HG03045 (cell line): ENCODE measurements around the gene MICAL1.

Experiments used
- ATAC-seq: cut with Tn5 transposase; IDR thresholded peaks from one replicate; pipeline ENCODE4 v1.9.1; 2021; ENCODE audit warnings: mild to moderate bottlenecking, moderate library complexity; ENCODE audit not compliant: unreplicated experiment

MICAL1 gene

DNA sequence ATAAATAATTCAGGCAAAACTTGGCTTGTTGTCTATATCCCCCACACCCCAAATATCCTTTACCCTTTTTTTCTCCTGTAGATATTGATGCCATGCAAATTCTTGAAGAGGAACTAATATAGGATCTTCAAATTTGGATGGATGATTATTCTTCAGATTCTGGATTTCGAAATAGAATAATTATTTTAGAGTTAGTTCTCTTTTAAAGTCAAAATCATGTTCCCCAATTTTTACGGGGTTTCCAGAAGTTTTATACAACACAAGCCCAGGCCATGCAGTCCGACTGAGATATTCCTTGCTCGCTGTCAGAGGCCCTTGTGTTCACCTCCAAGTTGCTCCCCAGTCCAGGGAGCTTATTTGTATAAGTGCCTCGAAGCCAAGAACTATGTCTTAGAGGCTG is 19.5 kb downstream of the MICAL1 start:
- ATAC-seq, result no peak

DNA sequence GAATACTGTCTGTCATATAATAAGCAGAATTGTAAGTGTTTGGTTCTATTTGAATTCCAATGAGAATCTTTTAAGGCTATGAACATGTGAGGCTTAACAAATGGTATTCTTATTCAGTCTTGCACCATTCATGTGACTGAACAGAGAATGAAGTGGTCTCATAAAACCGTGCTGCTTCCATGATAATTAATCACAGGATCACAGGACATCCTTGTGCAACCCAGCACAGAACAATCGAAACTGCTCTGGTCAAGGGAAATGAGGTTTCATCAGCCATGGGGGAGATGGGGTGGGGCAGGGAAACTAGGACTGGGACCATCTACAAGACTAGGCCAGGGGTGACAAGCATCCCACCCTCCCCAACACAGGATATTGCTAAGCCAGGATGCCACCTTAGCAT is 21.1 kb downstream of the MICAL1 start:
- ATAC-seq, result no peak

- no peak for ATAC-seq
Measured at GRCh38 chr6:109429496-109429895, 26.1 kb downstream of the MICAL1 start.

DNA sequence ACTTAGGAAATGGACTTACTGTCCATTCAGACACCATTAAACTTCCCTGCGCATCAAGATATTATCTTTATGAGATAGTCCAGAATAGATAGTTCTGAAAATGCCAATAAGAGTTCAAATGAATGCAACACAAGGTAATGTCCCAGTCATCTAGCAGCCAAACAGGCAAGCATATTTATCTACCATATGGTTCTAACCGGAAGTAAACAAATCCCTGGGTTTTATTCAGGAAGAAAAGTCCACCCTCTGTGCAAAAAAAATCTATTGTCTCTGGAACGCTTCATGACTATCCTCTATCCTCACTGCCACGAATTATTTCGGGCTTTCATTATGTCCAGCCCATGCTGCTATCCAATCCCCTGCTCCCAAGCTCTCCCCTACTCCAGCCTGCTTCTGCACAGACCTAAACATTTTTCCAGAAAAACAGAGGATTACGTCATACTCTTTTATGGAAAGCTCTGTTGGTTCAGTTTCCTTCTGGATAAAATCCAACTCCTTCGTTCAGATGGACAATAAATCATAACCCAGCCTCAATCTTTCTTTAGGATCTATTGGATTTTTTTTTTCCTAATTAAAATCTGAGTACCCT is 26.6 kb downstream of the MICAL1 start:
- ATAC-seq, result no peak

DNA sequence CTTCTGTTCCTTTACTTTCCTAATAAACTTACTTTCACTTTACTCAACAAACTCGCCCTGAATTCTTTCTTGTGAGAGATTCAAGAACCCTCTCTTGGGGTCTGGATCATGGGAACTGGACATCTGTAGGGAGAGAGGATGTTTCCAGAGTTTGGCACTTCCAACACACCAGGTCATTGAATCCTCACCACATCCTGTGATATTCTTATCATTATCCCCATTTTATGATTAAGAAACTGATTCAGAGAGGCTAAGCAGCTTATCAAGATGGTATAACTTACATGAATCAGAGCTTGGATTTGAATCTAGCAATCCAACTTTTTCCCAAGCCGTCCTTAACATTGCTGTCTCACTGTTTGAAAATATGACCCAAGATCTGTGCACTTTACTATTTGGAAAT is 30.6 kb downstream of the MICAL1 start:
- ATAC-seq, result no peak

DNA sequence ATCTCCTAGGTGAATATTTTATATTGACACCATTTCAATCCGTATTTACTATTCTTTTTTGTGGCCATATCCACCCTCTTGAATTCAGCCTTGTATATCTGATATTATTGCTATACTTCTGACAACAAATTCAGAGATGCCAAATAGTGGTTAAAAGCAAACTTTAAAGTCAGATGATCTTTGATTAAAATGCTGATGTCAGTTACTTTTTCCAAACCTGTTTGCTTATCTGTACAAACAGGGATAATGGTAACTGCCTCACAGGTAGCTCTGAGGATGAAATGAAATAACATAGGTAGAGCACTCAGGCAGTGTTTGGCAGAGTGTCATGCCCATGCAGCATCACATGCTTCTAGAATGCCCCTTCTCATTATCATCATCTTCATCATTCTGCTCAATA is 34.4 kb downstream of the MICAL1 start:
- ATAC-seq, result no peak

DNA sequence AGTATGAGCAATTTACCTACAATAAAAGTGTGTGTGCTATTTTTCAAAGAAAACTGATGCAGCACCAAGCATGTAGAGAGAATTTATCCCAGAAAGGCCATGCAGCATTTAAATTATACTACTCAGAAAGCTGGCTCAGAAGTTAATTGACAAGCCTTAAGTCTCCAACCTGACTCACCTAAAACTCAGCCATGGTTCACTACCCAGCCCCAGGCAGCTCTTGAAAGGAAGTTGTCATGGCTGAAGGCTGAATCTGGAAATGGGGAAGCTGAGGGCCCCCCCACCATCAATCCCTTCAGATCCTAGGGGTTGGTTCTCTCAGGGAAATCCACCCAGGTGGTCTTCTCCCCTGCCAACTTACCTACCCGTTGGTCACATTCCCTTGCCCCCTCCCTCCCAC is 34.8 kb downstream of the MICAL1 start:
- no peak for ATAC-seq

GRCh38 chr6:109417646-109418045 is 37.9 kb downstream of the MICAL1 start:
- ATAC-seq, result no peak

DNA sequence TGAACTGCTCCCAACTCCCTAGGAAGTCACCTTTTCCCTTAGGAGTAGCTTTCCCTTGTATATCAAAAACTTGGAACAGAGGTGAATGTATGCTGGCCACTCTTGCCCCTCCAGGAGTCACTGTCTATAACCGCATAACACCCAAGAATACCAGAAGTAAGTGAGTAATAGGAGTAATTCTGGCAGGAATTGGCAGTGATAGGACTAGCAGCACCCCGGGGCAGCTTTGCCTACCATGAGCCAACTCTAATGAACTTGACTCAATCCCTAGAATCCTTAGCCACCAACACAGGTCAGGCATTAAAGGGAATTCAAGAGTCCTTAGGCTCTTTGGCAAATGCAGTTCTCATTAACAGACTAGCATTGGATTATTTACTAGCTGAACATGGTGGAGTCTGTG is 44.5 kb downstream of the MICAL1 start:
- no peak for ATAC-seq

DNA sequence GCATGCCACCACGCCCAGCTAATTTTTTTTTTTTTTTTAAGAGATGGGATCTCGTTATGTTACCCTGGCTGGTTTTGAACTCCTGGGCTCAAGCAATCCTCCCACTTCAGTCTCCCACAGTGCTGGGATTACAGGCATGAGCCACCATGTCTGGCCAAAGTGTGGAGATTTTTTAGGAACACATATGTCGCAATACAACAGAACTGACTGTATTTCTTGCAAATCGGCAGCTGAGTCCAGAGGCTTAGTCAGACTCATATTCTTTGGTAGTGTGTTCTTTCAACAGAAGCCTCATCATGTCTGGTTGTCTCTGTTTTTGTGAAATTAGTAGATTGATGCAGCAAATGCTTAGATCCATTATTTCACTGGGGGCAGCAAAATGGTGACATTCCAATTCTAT is 49.4 kb downstream of the MICAL1 start:
- no peak for ATAC-seq

GRCh38 chr6:109397020-109397419 is 58.6 kb downstream of the MICAL1 start:
- no peak for ATAC-seq

DNA sequence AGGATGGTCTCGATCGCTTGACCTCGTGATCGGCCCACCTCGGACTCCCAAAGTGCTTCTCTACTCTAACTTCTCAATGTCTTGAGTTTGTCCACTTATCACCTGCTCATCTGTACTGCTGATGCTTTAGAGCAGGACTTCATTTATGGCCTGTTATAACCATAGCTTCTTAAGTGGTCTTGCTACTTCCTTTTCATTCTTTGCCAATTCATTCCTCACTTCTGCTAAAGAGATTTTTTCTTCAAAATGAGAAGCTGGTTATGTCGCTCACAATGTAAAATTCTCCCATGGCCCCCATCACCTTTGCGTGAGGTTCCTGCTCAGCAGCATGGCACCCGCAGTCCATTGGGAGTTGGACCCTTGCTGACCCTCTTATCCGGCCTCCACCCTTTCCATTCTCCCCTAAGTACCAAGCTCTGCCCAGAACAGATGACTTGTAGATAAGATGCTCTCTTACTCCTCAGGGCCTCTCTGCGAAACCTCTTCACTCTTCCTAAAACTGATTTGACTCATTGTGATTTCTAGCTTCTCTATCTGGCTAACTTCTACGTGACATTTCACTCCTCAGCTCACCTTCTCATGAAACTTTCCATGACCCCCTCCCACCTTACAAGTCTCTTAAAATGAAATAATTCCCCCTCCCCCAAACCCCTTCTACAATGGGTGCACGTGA is 59.4 kb downstream of the MICAL1 start:
- no peak for ATAC-seq
